ENCODE results near the gene LRRC7.
"Not testable (repeated sequence)": the region's sequence is repeated elsewhere in the genome, so short reads cannot be mapped to it uniquely, and the experiment has no call there.

LRRC7 gene

GRCh38 chr1:69787151-69787550, 219.4 kb downstream of the LRRC7 start:
- no peak for DNase-seq

DNA sequence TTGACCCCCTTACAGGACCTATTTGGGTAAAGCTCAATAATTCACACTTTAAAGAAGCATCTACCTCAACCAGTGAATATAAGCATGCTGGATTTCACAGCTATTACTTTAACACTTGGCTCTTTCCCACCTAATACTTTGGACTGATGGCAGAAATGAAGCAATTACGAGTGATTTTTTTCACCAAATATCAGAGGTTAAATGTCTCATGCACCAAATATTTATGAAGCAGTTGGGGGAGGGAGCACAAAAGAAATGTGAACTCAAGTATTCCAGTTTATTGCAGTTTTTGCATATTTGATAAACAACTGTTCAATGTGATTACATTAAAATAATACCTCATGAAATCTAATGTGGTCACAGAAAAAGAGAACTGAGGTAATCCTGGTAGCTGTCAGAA, 223.6 kb downstream of the LRRC7 start:
- DNase-seq, result no peak

GRCh38 chr1:69794831-69795230, 227.1 kb downstream of the LRRC7 start:
- DNase-seq, result no peak

DNA sequence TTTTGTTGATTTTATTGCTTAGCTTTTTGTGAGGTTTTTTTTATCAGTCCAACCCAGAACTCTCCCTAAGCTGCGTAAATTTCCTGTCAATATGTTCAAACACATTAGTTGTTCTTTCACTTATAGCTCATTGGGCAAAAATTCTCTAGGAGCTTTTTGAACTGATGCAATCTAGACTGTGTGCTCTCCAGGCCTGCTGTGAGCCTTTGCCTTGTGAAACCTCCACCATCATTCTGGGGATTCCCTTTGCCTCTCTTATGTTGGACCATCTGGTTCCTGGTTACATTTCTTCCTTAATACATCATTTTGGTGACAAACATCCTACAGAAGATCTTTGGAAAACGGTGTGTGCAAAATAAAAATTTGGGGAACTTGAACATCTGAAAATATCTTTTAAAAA, 247.2 kb downstream of the LRRC7 start:
- DNase-seq, result no peak

DNA sequence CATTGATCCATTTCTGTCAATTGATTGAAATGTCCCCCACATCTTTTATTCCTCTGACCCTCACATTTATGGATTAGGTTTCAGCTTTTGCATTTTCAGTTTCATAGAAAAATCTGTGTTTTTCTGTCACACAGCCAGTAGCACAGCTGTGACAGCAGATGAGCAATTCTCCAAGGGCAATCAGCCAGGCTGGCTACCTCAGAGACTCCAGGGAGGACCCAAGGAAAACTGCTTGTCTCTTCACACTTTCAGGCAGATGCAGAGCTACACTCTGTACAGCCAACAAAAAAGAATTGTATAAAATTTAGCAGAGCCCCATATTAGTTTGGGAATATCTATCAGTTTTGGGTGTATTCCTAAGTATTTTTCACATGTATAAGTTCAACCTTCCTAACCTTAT, 257.2 kb downstream of the LRRC7 start:
- DNase-seq, result no peak

- no peak for DNase-seq
Measured at GRCh38 chr1:69827732-69828131, 260.0 kb downstream of the LRRC7 start.

DNA sequence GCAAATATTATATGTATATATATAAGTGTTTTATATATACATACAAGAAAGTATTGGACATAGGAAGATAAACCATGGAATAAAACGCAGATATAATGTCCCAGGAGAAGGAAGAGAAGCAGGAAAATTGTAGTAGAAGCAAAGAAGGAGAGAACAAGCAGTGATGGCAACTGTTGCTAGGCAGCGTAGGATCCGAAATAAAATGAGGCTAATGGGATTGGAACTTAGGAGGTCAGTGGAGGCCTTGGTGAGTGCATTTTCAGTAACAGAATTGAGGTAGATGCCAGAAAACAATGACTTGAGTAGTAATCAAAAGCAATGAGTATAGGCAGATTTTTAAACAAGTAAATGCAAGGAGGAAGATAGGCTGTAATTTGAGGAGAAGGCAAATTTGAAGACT, 265.8 kb downstream of the LRRC7 start:
- no peak for DNase-seq

DNA sequence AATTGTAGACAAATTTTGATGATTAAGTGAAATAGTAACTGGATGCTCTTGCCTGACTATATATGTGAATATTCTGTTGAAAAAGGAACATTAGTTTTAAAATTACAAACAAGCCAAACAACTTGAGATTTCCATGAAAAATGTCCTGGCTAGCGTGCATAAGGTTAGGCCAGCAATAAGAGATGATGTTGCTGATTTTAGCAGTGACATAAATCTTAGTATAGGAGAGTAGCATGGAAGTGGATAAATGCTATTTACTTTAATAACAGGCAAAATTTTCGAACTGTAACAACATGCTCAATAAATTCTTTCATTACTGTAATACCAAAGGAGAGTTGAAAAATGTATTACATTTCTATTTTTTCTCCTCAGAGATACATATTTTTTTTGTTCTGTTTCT, 266.6 kb downstream of the LRRC7 start:
- DNase-seq, result no peak

DNA sequence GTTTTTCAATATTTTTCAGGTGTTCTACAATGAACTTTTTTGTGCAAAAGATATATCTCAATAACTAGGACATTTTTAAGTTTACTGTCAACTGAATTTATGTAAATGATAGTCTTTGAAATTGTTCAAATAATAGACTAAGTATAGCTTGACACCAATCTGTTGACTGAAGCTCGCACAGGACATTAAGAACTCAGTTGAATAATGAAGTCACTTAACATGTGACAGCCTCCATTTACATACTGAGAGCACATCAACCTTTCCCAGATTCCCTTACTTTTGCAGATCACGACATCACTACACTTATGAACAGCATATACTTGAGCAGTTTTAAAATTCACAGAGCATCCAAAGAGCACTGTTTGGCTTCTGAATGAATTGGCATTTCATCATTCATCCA, 268.2 kb downstream of the LRRC7 start:
- no peak for DNase-seq

DNA sequence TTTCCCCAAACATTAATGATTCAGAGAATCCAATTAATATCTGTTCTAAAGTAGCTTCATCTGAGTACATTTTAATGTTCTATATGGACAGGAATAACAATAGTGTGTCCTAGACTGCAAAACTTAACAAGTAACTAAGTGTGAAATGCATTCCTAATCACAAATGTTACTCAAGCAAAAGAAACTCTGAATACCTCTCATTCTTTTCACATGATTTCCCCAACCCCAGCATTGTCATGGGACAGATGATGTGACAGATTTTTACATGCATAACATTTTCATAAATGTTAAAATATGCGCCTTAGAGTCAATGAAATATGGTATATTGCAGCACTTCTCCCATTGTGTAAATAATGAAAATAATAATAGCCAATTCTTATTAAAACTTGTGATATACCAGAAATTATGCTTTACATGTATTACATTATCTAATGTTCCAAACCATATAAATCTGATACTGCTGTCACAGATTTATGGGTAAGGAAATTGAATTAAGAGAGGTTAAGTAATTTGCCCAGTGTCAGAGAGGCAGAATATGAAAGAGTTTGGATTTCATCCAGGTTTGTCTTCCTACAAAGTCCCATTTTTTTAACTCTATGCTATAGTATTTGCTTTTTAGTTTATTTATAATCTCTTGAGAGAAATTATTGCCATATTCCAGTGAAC, 269.4 kb downstream of the LRRC7 start:
- no peak for DNase-seq

GRCh38 chr1:69842326-69842725, 274.6 kb downstream of the LRRC7 start:
- no peak for DNase-seq

GRCh38 chr1:69845655-69846054, 277.9 kb downstream of the LRRC7 start:
- no peak for DNase-seq

- DNase-seq, result no peak
Measured at GRCh38 chr1:69846267-69846666, 278.5 kb downstream of the LRRC7 start.

DNA sequence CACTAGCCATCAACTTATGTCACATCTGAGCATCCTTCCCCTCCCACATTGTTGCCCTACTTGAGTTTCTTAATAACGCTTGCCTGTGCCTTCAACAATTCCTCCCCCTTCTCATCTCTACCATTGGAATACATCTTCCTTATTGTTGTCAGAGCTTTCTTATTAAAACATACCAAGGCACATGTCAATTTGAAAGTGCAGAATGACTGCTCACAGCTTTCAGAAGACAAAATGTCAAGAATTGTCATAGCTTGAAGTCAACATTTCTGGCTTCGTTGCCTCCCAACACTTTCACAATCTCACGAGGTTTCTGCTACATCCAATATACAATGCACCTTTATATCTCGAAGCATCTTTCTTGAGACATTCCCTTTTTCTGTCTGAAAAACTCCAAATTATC, 279.9 kb downstream of the LRRC7 start:
- DNase-seq, result no peak

GRCh38 chr1:69852151-69852550, 284.4 kb downstream of the LRRC7 start:
- no peak for DNase-seq

GRCh38 chr1:69852706-69853105, 285.0 kb downstream of the LRRC7 start:
- DNase-seq, result no peak

DNA sequence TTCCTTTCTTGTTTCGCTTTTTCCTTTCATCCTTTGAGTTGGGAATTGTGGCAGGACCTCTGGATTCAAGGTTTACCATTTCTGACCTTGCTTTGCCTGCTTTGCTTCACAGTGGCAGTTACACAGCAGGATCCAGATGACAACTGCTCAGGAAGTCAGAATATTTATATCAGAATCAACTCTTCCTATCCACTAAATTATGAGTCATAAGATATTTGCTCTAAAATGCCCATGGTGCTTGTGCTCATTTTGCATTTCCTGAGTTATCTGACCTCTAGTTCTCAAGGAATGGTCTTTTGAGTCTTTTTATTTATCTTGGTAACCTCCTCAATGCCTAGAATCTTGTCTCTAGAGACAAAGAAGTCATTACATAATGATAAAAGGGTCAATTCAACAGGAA, 290.8 kb downstream of the LRRC7 start:
- no peak for DNase-seq

- DNase-seq, result no peak
Measured at GRCh38 chr1:69861641-69862040, 293.9 kb downstream of the LRRC7 start.

DNA sequence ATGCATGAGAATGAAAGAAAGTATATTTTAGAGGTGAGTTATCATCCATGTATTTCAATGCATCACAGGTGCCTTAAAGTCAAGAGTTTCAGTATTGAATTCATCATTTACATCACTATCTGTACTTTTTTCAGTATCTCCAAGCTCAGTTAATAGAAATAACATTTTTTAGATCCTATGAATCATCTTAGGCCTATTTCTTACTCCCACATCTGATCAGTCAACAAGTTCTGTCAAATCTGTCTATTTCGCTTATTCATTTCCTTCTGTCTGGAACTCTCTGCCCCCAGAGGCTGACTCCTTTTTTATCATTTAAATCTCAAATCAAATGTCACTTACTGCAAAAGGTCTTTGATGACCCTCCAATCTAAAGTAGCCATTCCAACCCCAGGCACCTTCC, 295.2 kb downstream of the LRRC7 start:
- DNase-seq, result no peak

GRCh38 chr1:69863704-69864103, 296.0 kb downstream of the LRRC7 start:
- DNase-seq, result no peak

- no peak for DNase-seq
Measured at GRCh38 chr1:69871412-69871811, 303.7 kb downstream of the LRRC7 start.

DNA sequence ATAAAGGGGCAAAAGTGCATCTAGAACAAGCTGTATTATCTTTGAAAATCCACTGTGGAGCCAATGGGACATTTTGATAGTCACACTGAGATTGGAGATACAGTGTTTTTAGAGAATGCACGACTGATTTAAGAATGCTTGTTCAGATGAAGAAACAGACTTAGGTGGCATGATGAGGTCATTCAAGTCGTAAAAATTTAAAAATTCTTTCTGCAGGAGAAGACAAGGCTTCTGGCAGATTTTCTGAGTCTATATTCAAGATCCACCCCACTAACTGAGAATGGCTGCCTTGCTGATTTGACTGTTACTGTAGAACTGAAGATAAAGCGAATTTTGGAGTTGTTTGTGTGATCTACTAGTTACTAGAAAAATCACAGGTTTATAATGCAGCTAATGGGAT, 310.6 kb downstream of the LRRC7 start:
- no peak for DNase-seq

DNA sequence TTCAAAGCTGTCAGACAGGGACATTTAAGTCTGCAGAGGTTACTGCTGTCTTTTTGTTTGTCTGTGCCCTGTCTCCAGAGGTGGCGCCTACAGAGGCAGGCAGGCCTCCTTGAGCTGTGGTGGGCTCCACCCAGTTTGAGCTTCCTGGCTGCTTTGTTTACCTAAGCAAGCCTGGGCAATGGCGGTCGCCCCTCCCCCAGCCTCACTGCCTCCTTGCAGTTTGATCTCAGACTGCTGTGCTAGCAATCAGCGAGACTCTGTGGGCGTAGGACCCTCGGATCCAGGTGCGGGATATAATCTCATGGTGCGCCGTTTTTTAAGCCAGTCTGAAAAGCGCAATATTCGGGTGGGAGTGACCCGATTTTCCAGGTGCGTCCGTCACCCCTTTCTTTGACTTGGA, 320.3 kb downstream of the LRRC7 start:
- DNase-seq, result not testable (repeated sequence)

GRCh38 chr1:69888657-69889056, 320.9 kb downstream of the LRRC7 start:
- no peak for DNase-seq

DNA sequence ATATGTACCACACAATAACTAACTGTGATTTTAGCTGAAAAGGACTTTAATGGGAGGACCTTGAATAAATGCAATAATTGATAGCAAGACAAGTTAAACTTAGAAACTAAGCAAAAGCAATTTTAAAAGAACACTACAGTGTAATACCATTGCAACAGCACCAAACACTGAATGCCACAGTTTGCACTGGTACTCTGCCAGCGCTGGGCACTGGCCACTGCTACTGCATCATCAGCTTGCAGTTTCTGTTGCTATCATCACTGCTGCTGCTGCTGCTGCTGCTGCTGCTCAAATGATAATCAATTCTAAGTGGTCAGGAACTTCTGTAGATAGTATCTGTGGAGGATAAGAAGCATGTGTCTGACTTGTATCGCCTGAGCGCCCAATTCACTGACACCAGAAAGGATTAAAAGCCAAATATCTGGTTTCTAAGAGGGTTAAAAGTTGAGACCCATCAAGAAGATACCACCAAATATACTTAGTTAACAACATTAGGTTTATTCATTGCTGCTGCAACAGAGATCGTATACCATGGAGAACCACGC, 330.8 kb downstream of the LRRC7 start:
- DNase-seq, result no peak
